HepG2 (cell line): ENCODE data around the gene DPEP2NB.

Source experiments
- BRCA1 ChIP-seq: sonication (generic); formaldehyde crosslinking; IDR thresholded peaks from 2 replicates; pipeline ENCODE4 v1.4.0; 2020; ENCODE audit warnings: missing genetic modification reagents
- DPF2 ChIP-seq: sonication (generic); formaldehyde crosslinking; IDR thresholded peaks from 2 replicates; pipeline ENCODE4 v1.4.0; 2020; ENCODE audit warnings: mild to moderate bottlenecking, low read depth, missing genetic modification reagents, borderline replicate concordance
- EZH2 ChIP-seq: conservative IDR thresholded peaks from 2 replicates; pipeline ENCODE4 v1.6.1; 2012; ENCODE audit warnings: mild to moderate bottlenecking, low read depth, low read length, moderate library complexity
- PRPF4 ChIP-seq: fragments of 200-400 bp; formaldehyde crosslinking; IDR thresholded peaks from 2 replicates; pipeline ENCODE4 v1.6.1; 2016; ENCODE audit warnings: low read length, low read depth; ENCODE audit not compliant: poor library complexity, severe bottlenecking
- TF ChIP-seq, protein P1 (sequence below): sonication (generic); formaldehyde crosslinking; conservative IDR thresholded peaks from 2 replicates; pipeline ENCODE4 v1.4.0; 2020; ENCODE audit warnings: missing genetic modification reagents
- TF ChIP-seq, protein P2 (sequence below): sonication (generic); formaldehyde crosslinking; IDR thresholded peaks from 2 replicates; pipeline ENCODE4 v1.5.0; 2020; ENCODE audit warnings: mild to moderate bottlenecking, missing genetic modification reagents
- TF ChIP-seq, protein P3 (sequence below): sonication (generic); formaldehyde crosslinking; IDR thresholded peaks from 2 replicates; pipeline ENCODE4 v1.5.0; 2020; ENCODE audit warnings: mild to moderate bottlenecking, missing genetic modification reagents, moderate library complexity
- TF ChIP-seq, protein P4 (sequence below): sonication (generic); formaldehyde crosslinking; IDR thresholded peaks from 2 replicates; pipeline ENCODE4 v1.4.0; 2020; ENCODE audit warnings: mild to moderate bottlenecking, missing genetic modification reagents
- TF ChIP-seq, protein P5 (sequence below): sonication (generic); formaldehyde crosslinking; IDR thresholded peaks from 2 replicates; pipeline ENCODE4 v1.8.0; 2022; ENCODE audit warnings: missing genetic modification reagents, mild to moderate bottlenecking, moderate library complexity, borderline replicate concordance
- TF ChIP-seq, protein P6 (sequence below): sonication (generic); formaldehyde crosslinking; IDR thresholded peaks from 2 replicates; pipeline ENCODE4 v1.5.1; 2020; ENCODE audit warnings: mild to moderate bottlenecking, missing genetic modification reagents, borderline replicate concordance

DNA sequence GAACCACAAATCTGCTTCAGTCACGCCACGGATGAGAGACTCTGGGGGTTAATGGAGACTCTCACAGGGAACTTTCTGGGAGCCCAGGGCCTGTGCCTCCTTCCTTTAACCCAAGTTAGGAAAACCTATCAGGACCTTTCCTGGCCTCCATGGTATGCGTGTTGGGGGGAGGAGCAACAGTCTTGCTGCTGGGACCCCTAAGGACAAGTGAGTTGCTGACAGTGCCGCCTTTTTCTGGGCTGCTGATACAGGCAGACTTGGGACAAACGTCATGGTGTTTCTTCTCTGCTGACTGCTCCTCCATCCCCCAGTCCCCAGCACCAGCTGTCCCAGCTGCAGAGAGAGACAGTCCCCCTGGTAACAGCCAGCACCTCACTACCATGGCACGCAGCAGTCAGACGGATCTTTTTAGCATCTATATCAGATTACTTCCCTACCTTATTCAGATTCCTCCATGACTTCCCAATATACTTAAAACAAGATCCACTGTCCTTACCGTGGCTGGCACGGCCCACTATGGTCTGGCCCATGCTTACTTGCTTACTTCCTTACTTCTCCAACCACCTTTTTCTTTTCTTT lies 6.5 kb downstream of the DPEP2NB start:
- TF ChIP-seq PRPF4 (no peak), BRCA1 (CRISPR knock-in tag) (no peak), DPF2 (CRISPR knock-in tag) (no peak), EZH2 (no peak)
- TF ChIP-seq, protein P1, sequence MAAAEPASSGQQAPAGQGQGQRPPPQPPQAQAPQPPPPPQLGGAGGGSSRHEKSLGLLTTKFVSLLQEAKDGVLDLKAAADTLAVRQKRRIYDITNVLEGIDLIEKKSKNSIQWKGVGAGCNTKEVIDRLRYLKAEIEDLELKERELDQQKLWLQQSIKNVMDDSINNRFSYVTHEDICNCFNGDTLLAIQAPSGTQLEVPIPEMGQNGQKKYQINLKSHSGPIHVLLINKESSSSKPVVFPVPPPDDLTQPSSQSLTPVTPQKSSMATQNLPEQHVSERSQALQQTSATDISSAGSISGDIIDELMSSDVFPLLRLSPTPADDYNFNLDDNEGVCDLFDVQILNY (CRISPR knock-in tag): no peak
- TF ChIP-seq, protein P2, sequence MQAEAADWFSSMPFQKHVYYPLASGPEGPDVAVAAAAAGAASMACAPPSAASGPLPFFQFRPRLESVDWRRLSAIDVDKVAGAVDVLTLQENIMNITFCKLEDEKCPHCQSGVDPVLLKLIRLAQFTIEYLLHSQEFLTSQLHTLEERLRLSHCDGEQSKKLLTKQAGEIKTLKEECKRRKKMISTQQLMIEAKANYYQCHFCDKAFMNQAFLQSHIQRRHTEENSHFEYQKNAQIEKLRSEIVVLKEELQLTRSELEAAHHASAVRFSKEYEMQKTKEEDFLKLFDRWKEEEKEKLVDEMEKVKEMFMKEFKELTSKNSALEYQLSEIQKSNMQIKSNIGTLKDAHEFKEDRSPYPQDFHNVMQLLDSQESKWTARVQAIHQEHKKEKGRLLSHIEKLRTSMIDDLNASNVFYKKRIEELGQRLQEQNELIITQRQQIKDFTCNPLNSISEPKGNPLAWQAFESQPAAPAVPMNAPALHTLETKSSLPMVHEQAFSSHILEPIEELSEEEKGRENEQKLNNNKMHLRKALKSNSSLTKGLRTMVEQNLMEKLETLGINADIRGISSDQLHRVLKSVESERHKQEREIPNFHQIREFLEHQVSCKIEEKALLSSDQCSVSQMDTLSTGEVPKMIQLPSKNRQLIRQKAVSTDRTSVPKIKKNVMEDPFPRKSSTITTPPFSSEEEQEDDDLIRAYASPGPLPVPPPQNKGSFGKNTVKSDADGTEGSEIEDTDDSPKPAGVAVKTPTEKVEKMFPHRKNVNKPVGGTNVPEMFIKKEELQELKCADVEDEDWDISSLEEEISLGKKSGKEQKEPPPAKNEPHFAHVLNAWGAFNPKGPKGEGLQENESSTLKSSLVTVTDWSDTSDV (CRISPR knock-in tag): no peak
- TF ChIP-seq, protein P3, sequence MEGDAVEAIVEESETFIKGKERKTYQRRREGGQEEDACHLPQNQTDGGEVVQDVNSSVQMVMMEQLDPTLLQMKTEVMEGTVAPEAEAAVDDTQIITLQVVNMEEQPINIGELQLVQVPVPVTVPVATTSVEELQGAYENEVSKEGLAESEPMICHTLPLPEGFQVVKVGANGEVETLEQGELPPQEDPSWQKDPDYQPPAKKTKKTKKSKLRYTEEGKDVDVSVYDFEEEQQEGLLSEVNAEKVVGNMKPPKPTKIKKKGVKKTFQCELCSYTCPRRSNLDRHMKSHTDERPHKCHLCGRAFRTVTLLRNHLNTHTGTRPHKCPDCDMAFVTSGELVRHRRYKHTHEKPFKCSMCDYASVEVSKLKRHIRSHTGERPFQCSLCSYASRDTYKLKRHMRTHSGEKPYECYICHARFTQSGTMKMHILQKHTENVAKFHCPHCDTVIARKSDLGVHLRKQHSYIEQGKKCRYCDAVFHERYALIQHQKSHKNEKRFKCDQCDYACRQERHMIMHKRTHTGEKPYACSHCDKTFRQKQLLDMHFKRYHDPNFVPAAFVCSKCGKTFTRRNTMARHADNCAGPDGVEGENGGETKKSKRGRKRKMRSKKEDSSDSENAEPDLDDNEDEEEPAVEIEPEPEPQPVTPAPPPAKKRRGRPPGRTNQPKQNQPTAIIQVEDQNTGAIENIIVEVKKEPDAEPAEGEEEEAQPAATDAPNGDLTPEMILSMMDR: no peak
- TF ChIP-seq, protein P4, sequence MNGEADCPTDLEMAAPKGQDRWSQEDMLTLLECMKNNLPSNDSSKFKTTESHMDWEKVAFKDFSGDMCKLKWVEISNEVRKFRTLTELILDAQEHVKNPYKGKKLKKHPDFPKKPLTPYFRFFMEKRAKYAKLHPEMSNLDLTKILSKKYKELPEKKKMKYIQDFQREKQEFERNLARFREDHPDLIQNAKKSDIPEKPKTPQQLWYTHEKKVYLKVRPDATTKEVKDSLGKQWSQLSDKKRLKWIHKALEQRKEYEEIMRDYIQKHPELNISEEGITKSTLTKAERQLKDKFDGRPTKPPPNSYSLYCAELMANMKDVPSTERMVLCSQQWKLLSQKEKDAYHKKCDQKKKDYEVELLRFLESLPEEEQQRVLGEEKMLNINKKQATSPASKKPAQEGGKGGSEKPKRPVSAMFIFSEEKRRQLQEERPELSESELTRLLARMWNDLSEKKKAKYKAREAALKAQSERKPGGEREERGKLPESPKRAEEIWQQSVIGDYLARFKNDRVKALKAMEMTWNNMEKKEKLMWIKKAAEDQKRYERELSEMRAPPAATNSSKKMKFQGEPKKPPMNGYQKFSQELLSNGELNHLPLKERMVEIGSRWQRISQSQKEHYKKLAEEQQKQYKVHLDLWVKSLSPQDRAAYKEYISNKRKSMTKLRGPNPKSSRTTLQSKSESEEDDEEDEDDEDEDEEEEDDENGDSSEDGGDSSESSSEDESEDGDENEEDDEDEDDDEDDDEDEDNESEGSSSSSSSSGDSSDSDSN (CRISPR knock-in tag): no peak
- TF ChIP-seq, protein P5, sequence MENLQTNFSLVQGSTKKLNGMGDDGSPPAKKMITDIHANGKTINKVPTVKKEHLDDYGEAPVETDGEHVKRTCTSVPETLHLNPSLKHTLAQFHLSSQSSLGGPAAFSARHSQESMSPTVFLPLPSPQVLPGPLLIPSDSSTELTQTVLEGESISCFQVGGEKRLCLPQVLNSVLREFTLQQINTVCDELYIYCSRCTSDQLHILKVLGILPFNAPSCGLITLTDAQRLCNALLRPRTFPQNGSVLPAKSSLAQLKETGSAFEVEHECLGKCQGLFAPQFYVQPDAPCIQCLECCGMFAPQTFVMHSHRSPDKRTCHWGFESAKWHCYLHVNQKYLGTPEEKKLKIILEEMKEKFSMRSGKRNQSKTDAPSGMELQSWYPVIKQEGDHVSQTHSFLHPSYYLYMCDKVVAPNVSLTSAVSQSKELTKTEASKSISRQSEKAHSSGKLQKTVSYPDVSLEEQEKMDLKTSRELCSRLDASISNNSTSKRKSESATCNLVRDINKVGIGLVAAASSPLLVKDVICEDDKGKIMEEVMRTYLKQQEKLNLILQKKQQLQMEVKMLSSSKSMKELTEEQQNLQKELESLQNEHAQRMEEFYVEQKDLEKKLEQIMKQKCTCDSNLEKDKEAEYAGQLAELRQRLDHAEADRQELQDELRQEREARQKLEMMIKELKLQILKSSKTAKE (CRISPR knock-in tag): no peak
- TF ChIP-seq, protein P6, sequence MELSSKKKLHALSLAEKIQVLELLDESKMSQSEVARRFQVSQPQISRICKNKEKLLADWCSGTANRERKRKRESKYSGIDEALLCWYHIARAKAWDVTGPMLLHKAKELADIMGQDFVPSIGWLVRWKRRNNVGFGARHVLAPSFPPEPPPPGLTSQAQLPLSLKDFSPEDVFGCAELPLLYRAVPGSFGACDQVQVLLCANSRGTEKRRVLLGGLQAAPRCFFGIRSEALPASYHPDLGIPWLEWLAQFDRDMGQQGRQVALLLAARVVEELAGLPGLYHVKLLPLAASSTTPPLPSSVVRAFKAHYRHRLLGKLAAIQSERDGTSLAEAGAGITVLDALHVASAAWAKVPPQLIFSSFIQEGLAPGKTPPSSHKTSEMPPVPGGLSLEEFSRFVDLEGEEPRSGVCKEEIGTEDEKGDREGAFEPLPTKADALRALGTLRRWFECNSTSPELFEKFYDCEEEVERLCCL (CRISPR knock-in tag): no peak
